Ascending aorta (tissue), 2 donors: ENCODE measurements around the gene CEP112. TPM values are rescaled to one million over a fixed set of nuclear protein-coding genes. Genes with fewer than 3 reads are reported as not detected.

Experiments used
- DNase-seq, 2 donors: peaks; one replicate each; pipeline ENCODE4 v3.0.0-alpha.2; 2019; ENCODE audit warnings: low spot score in 2 of 2
- H3K27ac ChIP-seq, 2 donors: fragments of 200-600 bp; sonication (generic); one replicate each; pipeline ENCODE4 v1.5.1; 2016 to 2017; ENCODE audit warnings: mild to moderate bottlenecking in 1 of 2
- H3K27me3 ChIP-seq: fragments of 200-600 bp; sonication (generic); one replicate; pipeline ENCODE4 v1.5.1; 2017
- H3K36me3 ChIP-seq, 2 donors: fragments of 200-600 bp; sonication (generic); one replicate each; pipeline ENCODE4 v1.5.1; 2016
- H3K4me1 ChIP-seq, 2 donors: fragments of 200-600 bp; sonication (generic); one replicate each; pipeline ENCODE4 v1.5.1; 2016 to 2017; ENCODE audit warnings: mild to moderate bottlenecking in 1 of 2
- H3K4me3 ChIP-seq, 2 donors: fragments of 200-600 bp; sonication (generic); one replicate each; pipeline ENCODE4 v1.5.1; 2016 to 2017; ENCODE audit warnings: mild to moderate bottlenecking in 1 of 2
- H3K9me3 ChIP-seq, 2 donors: fragments of 200-600 bp; sonication (generic); one replicate each; pipeline ENCODE4 v1.5.1; 2016
- CTCF ChIP-seq, 3 experiments: fragments of 200-600 bp in 2 of 3; fragments of 450-650 bp in 1 of 3; sonication (generic) in 2 of 3; IDR thresholded peaks; one replicate each; pipeline ENCODE4 v1.5.1; 2016 to 2019; ENCODE audit warnings: antibody characterized with exemption in 3 of 3, mild to moderate bottlenecking in 1 of 3, moderate library complexity in 1 of 3
- intact Hi-C: fragments of 100-400 bp; cut with DNase I; formaldehyde crosslinking; loops from one replicate; pipeline ENCODE4 v1.15.1; 2023
- total RNA-seq: library from RNA; depleted of rRNA; stranded (reverse); fragments of >200 nt; gene quantifications from one replicate; pipeline ENCODE4 v1.1.0, GENCODE V29; 2016

CEP112 gene
- total RNA-seq, 1 donor from 2014 or later, result 11.4 TPM

GRCh38 chr17:65799869-65800268, 392.1 kb downstream of the CEP112 start:
- intact Hi-C loops, result no loop called here

GRCh38 chr17:65799454-65799853, 392.5 kb downstream of the CEP112 start:
- Histone ChIP-seq H3K27me3 (no peaks in the 10 kb centered on the region), H3K4me1 (no peaks in the 10 kb centered on the region), H3K9me3 (peaks cover 0 to 23% of the 10 kb centered on the region in 2 donors), H3K4me3 (no peak overlapping the region), H3K27ac (no peak overlapping the region), H3K36me3 (no peaks in the 10 kb centered on the region)
- no peak for TF ChIP-seq CTCF (IDR thresholded peaks at IDR 0.05)
- DNase-seq, result no peak
- intact Hi-C loops, result no loop called here

More at GRCh38 chr17:65799869-65800268, 392.1 kb downstream of the CEP112 start:
- no peak for TF ChIP-seq CTCF (IDR thresholded peaks at IDR 0.05)
- Histone ChIP-seq H3K27me3 (no peaks in the 10 kb centered on the region), H3K9me3 (peaks cover 0 to 23% of the 10 kb centered on the region in 2 donors), H3K27ac (no peak overlapping the region), H3K4me3 (no peak overlapping the region), H3K4me1 (no peaks in the 10 kb centered on the region), H3K36me3 (no peaks in the 10 kb centered on the region)
- DNase-seq, result no peak

GRCh38 chr17:65797809-65798208, 394.1 kb downstream of the CEP112 start:
- no peaks in the 10 kb centered on the region for H3K27me3 ChIP-seq
- intact Hi-C loops, result no loop called here
- no peak overlapping the region for H3K27ac ChIP-seq
- H3K4me1 ChIP-seq, result no peaks in the 10 kb centered on the region
- peaks cover 0 to 23% of the 10 kb centered on the region in 2 donors for H3K9me3 ChIP-seq
- no peaks in the 10 kb centered on the region for H3K36me3 ChIP-seq
- no peak for DNase-seq
- H3K4me3 ChIP-seq, result no peak overlapping the region
- no peak for TF ChIP-seq CTCF (IDR thresholded peaks at IDR 0.05)

GRCh38 chr17:65797101-65797500, 394.8 kb downstream of the CEP112 start:
- no peak for TF ChIP-seq CTCF (IDR thresholded peaks at IDR 0.05)
- intact Hi-C loops, result no loop called here
- H3K27ac ChIP-seq, result no peak overlapping the region
- DNase-seq, result no peak
- H3K27me3 ChIP-seq, result no peaks in the 10 kb centered on the region
- H3K4me1 ChIP-seq, result no peaks in the 10 kb centered on the region
- peaks cover 0 to 16% of the 10 kb centered on the region in 2 donors for H3K9me3 ChIP-seq
- H3K36me3 ChIP-seq, result no peaks in the 10 kb centered on the region
- H3K4me3 ChIP-seq, result no peak overlapping the region

GRCh38 chr17:65794572-65794971, 397.4 kb downstream of the CEP112 start:
- H3K36me3 ChIP-seq, result no peaks in the 10 kb centered on the region

More at GRCh38 chr17:65794572-65794971, 397.4 kb downstream of the CEP112 start:
- H3K27ac ChIP-seq, result no peak overlapping the region
- peak in 1 of 3 experiments; percentile 34 for TF ChIP-seq CTCF (IDR thresholded peaks at IDR 0.05)
- H3K4me1 ChIP-seq, result no peaks in the 10 kb centered on the region
- DNase-seq, result no peak
- no peaks in the 10 kb centered on the region for H3K9me3 ChIP-seq
- no peak overlapping the region for H3K4me3 ChIP-seq
- no peaks in the 10 kb centered on the region for H3K27me3 ChIP-seq
- intact Hi-C loops, result no loop called here
